Hypothalamus (tissue), 51 donors: ENCODE results near the gene DLL4.

ENCODE experiments used
- DNase-seq, 51 donors: peaks; one replicate each; lab custom pipeline; 2025; lab: John Stamatoyannopoulos, UW

DLL4 gene

GRCh38 chr15:40928821-40929659 is at the start of gene DLL4:
Gene DLL4 (plus strand): TSS chr15:40929340. CDS start chr15:40929669, 329 bp downstream.
- peak in 2 of 51 donors; percentile 23 to 35 for DNase-seq

- DNase-seq, result no peak
Measured at GRCh38 chr15:40879609-40880008, 49.5 kb upstream of the DLL4 start.

- no peak for DNase-seq
Measured at GRCh38 chr15:40881351-40881750, 47.8 kb upstream of the DLL4 start.

- DNase-seq, result no peak
Measured at GRCh38 chr15:40886586-40886985, 42.6 kb upstream of the DLL4 start.

- DNase-seq, result no peak
Measured at GRCh38 chr15:40889112-40889511, 40.0 kb upstream of the DLL4 start.

- DNase-seq, result no peak
Measured at GRCh38 chr15:40891138-40891537, 38.0 kb upstream of the DLL4 start.

GRCh38 chr15:40891810-40892446 is 37.2 kb upstream of the DLL4 start:
- DNase-seq, result peak in 19 of 51 donors; percentile 4 to 44 (median 17)

- DNase-seq, result no peak
Measured at GRCh38 chr15:40892447-40893012, 36.6 kb upstream of the DLL4 start.

- peak in 1 of 51 donors; percentile 25 for DNase-seq
Measured at GRCh38 chr15:40893019-40893670, 36.0 kb upstream of the DLL4 start.

GRCh38 chr15:40893733-40894680 is 35.1 kb upstream of the DLL4 start, which contains the start of gene VPS18:
Gene VPS18 (plus strand): TSS chr15:40894450. CDS start chr15:40894769, 319 bp downstream.
- DNase-seq, result peak; percentile 88 to 99 (median 97)

- peak in 18 of 51 donors; percentile 24 to 67 (median 51) for DNase-seq
Measured at GRCh38 chr15:40894681-40895448, 34.3 kb upstream of the DLL4 start.

- DNase-seq, result no peak
Measured at GRCh38 chr15:40899536-40900207, 29.5 kb upstream of the DLL4 start.

- no peak for DNase-seq
Measured at GRCh38 chr15:40900256-40901052, 28.7 kb upstream of the DLL4 start.

- DNase-seq, result no peak
Measured at GRCh38 chr15:40901053-40901443, 28.1 kb upstream of the DLL4 start.

GRCh38 chr15:40902605-40903561 is 26.3 kb upstream of the DLL4 start:
- DNase-seq, result peak in 22 of 51 donors; percentile 6 to 52 (median 26)

GRCh38 chr15:40904552-40905201 is 24.5 kb upstream of the DLL4 start:
- DNase-seq, result no peak
